Fibroblast of villous mesenchyme (primary cell): ENCODE measurements around the gene IL36B. TPM values are rescaled to one million over a fixed set of nuclear protein-coding genes. Genes with fewer than 3 reads are reported as not detected.

Experiments used
- DNase-seq: peaks from one replicate; pipeline ENCODE4 v3.0.0-alpha.2; 2010; ENCODE audit warnings: low read depth
- H3K4me3 ChIP-seq: 2 replicates; pipeline ENCODE4 v1.5.1; 2011; ENCODE audit warnings: low read depth, mild to moderate bottlenecking, low read length
- CTCF ChIP-seq: IDR thresholded peaks from 2 replicates; pipeline ENCODE4 v1.5.1; 2012; ENCODE audit warnings: low read depth, mild to moderate bottlenecking, low read length; ENCODE audit not compliant: insufficient read depth
- total RNA-seq: library from RNA; depleted of rRNA; stranded (reverse); fragments of >200 nt; gene quantifications from 2 replicates; pipeline ENCODE4 v1.2.3, GENCODE V29; 2012

The IL36B gene
- total RNA-seq, 1 donor = not detected

GRCh38 chr2:113068706-113069485 is 16.2 kb upstream of the IL36B start:
- DNase-seq = no peak
- no peak overlapping the region for H3K4me3 ChIP-seq
- no peak for TF ChIP-seq CTCF

DNA sequence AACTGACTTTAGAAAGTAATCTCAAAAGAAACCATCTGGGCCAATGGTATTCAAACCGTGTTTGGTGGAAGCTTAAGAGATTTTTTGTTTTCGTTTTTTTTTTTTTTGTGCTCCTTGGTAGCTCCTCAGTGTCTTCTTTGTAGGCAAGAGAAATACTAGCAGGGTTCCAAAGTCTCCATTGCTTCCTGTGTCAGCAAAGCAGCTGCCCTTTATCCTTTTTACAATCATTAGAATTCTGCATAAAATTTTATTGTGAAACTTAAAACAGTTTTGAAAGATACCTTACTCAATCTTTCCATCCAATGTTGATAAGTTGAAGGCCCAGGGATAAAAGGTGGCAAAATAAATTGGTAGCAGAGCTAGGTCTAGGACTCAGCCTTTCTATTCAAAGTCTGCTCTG is 15.6 kb upstream of the IL36B start:
- DNase-seq = no peak

DNA sequence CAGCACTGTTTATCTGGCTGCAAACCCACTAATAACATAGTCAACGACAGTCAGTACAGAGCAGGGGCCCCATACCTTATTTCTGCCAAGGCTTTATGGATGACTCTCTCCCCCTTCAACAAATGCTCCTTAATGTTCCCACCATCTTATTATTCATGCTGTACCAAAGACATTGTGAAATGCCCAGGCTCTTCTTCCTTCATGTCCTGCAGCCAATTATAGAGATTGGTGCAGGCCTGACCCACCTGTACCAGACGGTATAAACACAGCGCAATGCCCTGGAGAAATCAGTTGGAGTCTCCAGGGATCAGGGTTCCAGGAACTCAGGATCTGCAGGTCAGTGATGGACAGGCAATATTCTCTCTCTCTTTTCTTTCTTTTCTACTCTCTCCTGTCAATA is 15.0 kb upstream of the IL36B start, which contains the start of gene IL1F10:
IL1F10 (plus strand) TSS at position 290 of the 400 bp plus-strand sequence. CDS start 4,769 bp downstream, outside the sequence.
- no peak within 1 kb of the TSS for H3K4me3 ChIP-seq
- no peak for DNase-seq
- TF ChIP-seq CTCF = no peak

More for the DNA sequence above, 15.6 kb upstream of the IL36B start:
- no peak overlapping the region for H3K4me3 ChIP-seq
- no peak for TF ChIP-seq CTCF

DNA sequence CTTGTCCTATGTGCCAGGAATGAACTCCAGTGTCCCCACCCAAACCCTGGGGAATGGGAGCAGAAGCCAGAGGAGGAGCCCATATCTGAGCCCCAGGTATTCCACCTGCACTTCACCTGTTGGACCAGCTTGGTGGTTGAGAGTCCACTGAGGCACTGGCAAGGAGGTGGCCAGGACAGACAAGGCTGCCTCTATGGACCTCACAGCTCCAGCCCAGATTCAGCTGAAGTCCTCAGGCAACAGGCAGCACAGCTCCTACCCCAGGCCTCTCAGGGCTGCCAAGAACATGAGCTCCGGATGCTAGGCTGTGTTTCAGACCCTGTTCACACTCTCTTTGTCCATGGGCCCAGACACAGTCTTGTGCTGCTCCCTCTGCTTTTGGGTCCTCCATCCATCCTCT is 12.2 kb upstream of the IL36B start:
- TF ChIP-seq CTCF = no peak
- H3K4me3 ChIP-seq = no peak overlapping the region
- no peak for DNase-seq

DNA sequence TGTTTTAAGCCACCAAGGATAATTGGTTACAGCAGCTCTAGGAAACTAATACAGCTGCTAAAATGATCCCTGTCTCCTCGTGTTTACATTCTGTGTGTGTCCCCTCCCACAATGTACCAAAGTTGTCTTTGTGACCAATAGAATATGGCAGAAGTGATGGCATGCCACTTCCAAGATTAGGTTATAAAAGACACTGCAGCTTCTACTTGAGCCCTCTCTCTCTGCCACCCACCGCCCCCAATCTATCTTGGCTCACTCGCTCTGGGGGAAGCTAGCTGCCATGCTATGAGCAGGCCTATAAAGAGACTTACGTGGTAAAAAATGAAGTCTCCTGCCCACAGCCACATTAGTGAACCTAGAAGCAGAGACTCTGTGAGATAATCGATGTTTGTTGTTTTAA is 11.6 kb upstream of the IL36B start:
- TF ChIP-seq CTCF = no peak
- DNase-seq = no peak
- no peak overlapping the region for H3K4me3 ChIP-seq

GRCh38 chr2:113061896-113062770 is 9.5 kb upstream of the IL36B start:
- no peak for TF ChIP-seq CTCF
- no peak overlapping the region for H3K4me3 ChIP-seq
- DNase-seq = no peak
